K562 (cell line): ENCODE measurements around the gene EVI5. TPM values are rescaled to one million over a fixed set of nuclear protein-coding genes. Genes with fewer than 3 reads are reported as not detected.
A peak's percentile ranks its signal among the peaks of the same experiment; 100 is the strongest.

Source experiments
- ADNP ChIP-seq: fragments of 200-800 bp; sonication (Bioruptor generic); IDR thresholded peaks from 2 replicates; pipeline ENCODE4 v1.6.1; 2016; ENCODE audit warnings: missing genetic modification characterization, missing compliant biosample characterization
- ELF4 ChIP-seq: fragments of 450-650 bp; formaldehyde crosslinking; IDR thresholded peaks from 2 replicates; pipeline ENCODE4 v1.4.0; 2022; ENCODE audit warnings: missing genetic modification characterization
- ERF ChIP-seq: fragments of 450-650 bp; formaldehyde crosslinking; IDR thresholded peaks from 2 replicates; pipeline ENCODE4 v1.4.0; 2020; ENCODE audit warnings: mild to moderate bottlenecking, mixed read lengths
- HSF4 ChIP-seq: fragments of 250-450 bp; sonication (Bioruptor Pico); IDR thresholded peaks from 2 replicates; pipeline ENCODE4 v2.1.2; 2022; ENCODE audit warnings: mild to moderate bottlenecking, moderate library complexity, borderline replicate concordance
- IRF2 ChIP-seq: sonication (generic); formaldehyde crosslinking; IDR thresholded peaks from 2 replicates; pipeline ENCODE4 v1.8.1; 2022; ENCODE audit warnings: mild to moderate bottlenecking, missing genetic modification reagents
- MTA3 ChIP-seq: fragments of 450-650 bp; formaldehyde crosslinking; IDR thresholded peaks from 2 replicates; pipeline ENCODE4 v1.6.1; 2017; ENCODE audit warnings: mild to moderate bottlenecking, borderline replicate concordance
- POLR3G ChIP-seq: IDR thresholded peaks from 2 replicates; pipeline ENCODE4 v1.6.1; 2011; ENCODE audit not compliant: insufficient read length, insufficient replicate concordance; ENCODE audit errors: extremely low read depth
- SRSF1 ChIP-seq: fragments of 200-400 bp; formaldehyde crosslinking; IDR thresholded peaks from 2 replicates; pipeline ENCODE4 v1.6.1; 2017; ENCODE audit warnings: mild to moderate bottlenecking, low read depth, low read length, moderate library complexity
- TAF15 ChIP-seq: fragments of 200-400 bp; formaldehyde crosslinking; IDR thresholded peaks from 2 replicates; pipeline ENCODE4 v1.6.1; 2017; ENCODE audit warnings: mild to moderate bottlenecking, low read depth, low read length, moderate library complexity
- ZKSCAN1 ChIP-seq: fragments of 150-350 bp; IDR thresholded peaks from 2 replicates; pipeline ENCODE4 v1.6.1; 2016; ENCODE audit warnings: low read depth, low read length
- ZNF197 ChIP-seq: fragments of 200-800 bp; sonication (Bioruptor generic); IDR thresholded peaks from 2 replicates; pipeline ENCODE4 v1.6.1; 2016; ENCODE audit warnings: low read depth, missing genetic modification characterization, missing compliant biosample characterization
- ZNF717 ChIP-seq: fragments of 250-450 bp; sonication (Bioruptor Pico); IDR thresholded peaks from 2 replicates; pipeline ENCODE4 v1.5.0; 2021
- polyA plus RNA-seq, 8 experiments: library from polyadenylated mRNA; depleted of rRNA in 4 of 8; stranded (reverse) in 5 of 8; unstranded in 3 of 8; fragments of >200 nt; fragmentation: Nextera tagmentation in 2 of 8; fragmentation: Illumina TruSeq in 1 of 8; extraction: Ambion mirVana in 2 of 8; extraction: Trizol in 1 of 8; gene quantifications; 2 replicates each; pipeline versions ENCODE4 v1.2.1 to v1.2.3, GENCODE V29; 2011 to 2014; ENCODE audit warnings: inconsistent platforms in 1 of 8, missing spikeins in 1 of 8
- total RNA-seq, 7 experiments: library from RNA; depleted of rRNA in 6 of 7; stranded (reverse); fragments of >200 nt in 6 of 7; fragmentation: Illumina TruSeq in 2 of 7; extraction: Trizol in 2 of 7; gene quantifications; 2 replicates each; pipeline versions ENCODE4 v1.2.1 to v1.2.3, GENCODE V29; 2011 to 2021; ENCODE audit warnings: low replicate concordance in 1 of 7
- TF ChIP-seq, protein P1 (sequence below): sonication (generic); formaldehyde crosslinking; IDR thresholded peaks from 2 replicates; pipeline ENCODE4 v1.8.0; 2022; ENCODE audit warnings: missing genetic modification reagents, mild to moderate bottlenecking, moderate library complexity, borderline replicate concordance
- TF ChIP-seq, protein P2 (sequence below), 2 experiments: fragments of 200-800 bp in 1 of 2; sonication (Bioruptor generic) in 1 of 2; sonication (generic) in 1 of 2; formaldehyde crosslinking in 1 of 2; IDR thresholded peaks in 1 of 2; conservative IDR thresholded peaks in 1 of 2; 2 replicates each; pipeline versions ENCODE4 v1.5.0 to v1.6.1; 2016 to 2020; ENCODE audit warnings: missing compliant biosample characterization in 1 of 2, missing genetic modification characterization in 1 of 2, missing genetic modification reagents in 1 of 2
- TF ChIP-seq, protein P3 (sequence below), 2 experiments: fragments of 150-350 bp in 1 of 2; IDR thresholded peaks; 2 replicates each; pipeline ENCODE4 v1.6.1; 2012 to 2016; ENCODE audit warnings: low read depth in 2 of 2, low read length in 2 of 2, mild to moderate bottlenecking in 1 of 2, moderate library complexity in 1 of 2
- TF ChIP-seq, protein P4 (sequence below): fragments of 450-650 bp; IDR thresholded peaks from 2 replicates; pipeline ENCODE4 v1.7.0; 2016; ENCODE audit warnings: borderline replicate concordance
- TF ChIP-seq, protein P5 (sequence below): fragments of 250-450 bp; sonication (Bioruptor Pico); IDR thresholded peaks from 2 replicates; pipeline ENCODE4 v1.4.0; 2020

EVI5 gene
- total and polyA plus RNA-seq, 9 of the 15 experiments (the other 6 are each of a cell fraction or from before 2014, with no cell fraction given): 1.7 to 50.1 (median 13.7) TPM

DNA sequence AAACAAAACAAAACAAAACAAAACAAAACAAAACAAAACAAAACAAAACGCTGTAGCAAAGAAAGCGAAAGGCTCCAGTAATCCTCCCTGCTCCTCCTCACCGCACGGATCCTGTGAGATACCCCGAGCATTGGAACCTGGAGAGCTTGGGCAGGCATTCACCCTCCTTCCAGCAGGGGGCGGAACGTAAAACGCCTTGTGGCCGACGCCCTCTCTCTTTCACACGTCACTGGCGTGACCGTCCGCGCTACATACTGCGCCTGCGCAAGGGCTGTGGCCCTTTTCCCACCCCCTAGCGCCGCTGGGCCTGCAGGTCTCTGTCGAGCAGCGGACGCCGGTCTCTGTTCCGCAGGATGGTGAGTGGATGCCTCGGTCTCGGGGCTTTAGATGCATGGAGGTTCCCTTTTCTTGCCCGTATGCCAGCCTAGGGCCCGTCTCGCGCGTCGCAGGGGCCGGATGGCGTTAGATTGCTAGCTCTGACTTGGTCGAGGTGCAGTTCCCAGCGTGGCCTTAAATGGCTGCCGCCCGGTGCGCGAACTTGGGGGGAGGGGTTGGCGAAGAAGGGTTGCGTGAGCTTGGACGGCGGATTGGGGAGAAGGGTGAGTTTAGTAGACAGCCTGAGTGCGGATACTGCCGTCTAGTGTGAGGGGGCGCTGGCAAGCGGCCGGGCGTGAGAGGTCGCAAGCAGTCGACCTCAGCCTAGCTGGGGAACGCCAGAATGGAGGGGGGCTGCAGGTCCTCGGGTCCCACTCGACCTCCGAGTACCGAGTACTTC, 47.0 kb upstream of the EVI5 start, which contains the start of gene RPL5 (continued):
- TF ChIP-seq, protein P1, sequence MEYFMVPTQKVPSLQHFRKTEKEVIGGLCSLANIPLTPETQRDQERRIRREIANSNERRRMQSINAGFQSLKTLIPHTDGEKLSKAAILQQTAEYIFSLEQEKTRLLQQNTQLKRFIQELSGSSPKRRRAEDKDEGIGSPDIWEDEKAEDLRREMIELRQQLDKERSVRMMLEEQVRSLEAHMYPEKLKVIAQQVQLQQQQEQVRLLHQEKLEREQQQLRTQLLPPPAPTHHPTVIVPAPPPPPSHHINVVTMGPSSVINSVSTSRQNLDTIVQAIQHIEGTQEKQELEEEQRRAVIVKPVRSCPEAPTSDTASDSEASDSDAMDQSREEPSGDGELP (CRISPR knock-in tag): peak; percentile 89
- TF ChIP-seq ELF4 (CRISPR knock-in tag): no peak
- peak; percentile 25; the same call in 1 of the 2 replicates for TF ChIP-seq ERF (CRISPR knock-in tag)
- no peak for TF ChIP-seq TAF15
- no peak for TF ChIP-seq HSF4
- TF ChIP-seq SRSF1: peak; percentile 94
- TF ChIP-seq, protein P2, sequence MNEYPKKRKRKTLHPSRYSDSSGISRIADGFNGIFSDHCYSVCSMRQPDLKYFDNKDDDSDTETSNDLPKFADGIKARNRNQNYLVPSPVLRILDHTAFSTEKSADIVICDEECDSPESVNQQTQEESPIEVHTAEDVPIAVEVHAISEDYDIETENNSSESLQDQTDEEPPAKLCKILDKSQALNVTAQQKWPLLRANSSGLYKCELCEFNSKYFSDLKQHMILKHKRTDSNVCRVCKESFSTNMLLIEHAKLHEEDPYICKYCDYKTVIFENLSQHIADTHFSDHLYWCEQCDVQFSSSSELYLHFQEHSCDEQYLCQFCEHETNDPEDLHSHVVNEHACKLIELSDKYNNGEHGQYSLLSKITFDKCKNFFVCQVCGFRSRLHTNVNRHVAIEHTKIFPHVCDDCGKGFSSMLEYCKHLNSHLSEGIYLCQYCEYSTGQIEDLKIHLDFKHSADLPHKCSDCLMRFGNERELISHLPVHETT (CRISPR knock-in tag; conservative IDR thresholded peaks at IDR 0.05 in 1 of 2, IDR thresholded peaks at IDR 0.05 in 1 of 2): 0 out of 4 replicates have a peak, but pooled peaks of 1 of the 2 experiments have one; percentile 47
- TF ChIP-seq, protein P3, sequence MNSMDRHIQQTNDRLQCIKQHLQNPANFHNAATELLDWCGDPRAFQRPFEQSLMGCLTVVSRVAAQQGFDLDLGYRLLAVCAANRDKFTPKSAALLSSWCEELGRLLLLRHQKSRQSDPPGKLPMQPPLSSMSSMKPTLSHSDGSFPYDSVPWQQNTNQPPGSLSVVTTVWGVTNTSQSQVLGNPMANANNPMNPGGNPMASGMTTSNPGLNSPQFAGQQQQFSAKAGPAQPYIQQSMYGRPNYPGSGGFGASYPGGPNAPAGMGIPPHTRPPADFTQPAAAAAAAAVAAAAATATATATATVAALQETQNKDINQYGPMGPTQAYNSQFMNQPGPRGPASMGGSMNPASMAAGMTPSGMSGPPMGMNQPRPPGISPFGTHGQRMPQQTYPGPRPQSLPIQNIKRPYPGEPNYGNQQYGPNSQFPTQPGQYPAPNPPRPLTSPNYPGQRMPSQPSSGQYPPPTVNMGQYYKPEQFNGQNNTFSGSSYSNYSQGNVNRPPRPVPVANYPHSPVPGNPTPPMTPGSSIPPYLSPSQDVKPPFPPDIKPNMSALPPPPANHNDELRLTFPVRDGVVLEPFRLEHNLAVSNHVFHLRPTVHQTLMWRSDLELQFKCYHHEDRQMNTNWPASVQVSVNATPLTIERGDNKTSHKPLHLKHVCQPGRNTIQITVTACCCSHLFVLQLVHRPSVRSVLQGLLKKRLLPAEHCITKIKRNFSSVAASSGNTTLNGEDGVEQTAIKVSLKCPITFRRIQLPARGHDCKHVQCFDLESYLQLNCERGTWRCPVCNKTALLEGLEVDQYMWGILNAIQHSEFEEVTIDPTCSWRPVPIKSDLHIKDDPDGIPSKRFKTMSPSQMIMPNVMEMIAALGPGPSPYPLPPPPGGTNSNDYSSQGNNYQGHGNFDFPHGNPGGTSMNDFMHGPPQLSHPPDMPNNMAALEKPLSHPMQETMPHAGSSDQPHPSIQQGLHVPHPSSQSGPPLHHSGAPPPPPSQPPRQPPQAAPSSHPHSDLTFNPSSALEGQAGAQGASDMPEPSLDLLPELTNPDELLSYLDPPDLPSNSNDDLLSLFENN (IDR thresholded peaks at IDR 0.05; ENCODE audit: low read depth in 2 of 2, low read length in 2 of 2): peak in 1 of 2 experiments; percentile 32; a peak in 1 of 4 replicates
- no peak for TF ChIP-seq ZNF717 (CRISPR knock-in tag)
- no peak for TF ChIP-seq ZNF197
- TF ChIP-seq MTA3: peak; percentile 96
- 0 out of 2 replicates have a peak, but pooled peaks have one; percentile 51 for TF ChIP-seq ZKSCAN1
- no peak for TF ChIP-seq ADNP (tag)
- TF ChIP-seq, protein P4, sequence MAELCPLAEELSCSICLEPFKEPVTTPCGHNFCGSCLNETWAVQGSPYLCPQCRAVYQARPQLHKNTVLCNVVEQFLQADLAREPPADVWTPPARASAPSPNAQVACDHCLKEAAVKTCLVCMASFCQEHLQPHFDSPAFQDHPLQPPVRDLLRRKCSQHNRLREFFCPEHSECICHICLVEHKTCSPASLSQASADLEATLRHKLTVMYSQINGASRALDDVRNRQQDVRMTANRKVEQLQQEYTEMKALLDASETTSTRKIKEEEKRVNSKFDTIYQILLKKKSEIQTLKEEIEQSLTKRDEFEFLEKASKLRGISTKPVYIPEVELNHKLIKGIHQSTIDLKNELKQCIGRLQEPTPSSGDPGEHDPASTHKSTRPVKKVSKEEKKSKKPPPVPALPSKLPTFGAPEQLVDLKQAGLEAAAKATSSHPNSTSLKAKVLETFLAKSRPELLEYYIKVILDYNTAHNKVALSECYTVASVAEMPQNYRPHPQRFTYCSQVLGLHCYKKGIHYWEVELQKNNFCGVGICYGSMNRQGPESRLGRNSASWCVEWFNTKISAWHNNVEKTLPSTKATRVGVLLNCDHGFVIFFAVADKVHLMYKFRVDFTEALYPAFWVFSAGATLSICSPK: no peak; the same call in 1 of the 2 replicates
- TF ChIP-seq POLR3G: no peak
- TF ChIP-seq, protein P5, sequence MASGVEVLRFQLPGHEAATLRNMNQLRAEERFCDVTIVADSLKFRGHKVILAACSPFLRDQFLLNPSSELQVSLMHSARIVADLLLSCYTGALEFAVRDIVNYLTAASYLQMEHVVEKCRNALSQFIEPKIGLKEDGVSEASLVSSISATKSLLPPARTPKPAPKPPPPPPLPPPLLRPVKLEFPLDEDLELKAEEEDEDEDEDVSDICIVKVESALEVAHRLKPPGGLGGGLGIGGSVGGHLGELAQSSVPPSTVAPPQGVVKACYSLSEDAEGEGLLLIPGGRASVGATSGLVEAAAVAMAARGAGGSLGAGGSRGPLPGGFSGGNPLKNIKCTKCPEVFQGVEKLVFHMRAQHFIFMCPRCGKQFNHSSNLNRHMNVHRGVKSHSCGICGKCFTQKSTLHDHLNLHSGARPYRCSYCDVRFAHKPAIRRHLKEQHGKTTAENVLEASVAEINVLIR: peak; percentile 89
- TF ChIP-seq IRF2 (CRISPR knock-in tag): no peak
